ENCODE measurements around the gene IL16.
"Not testable (repeated sequence)": the region's sequence is repeated elsewhere in the genome, so short reads cannot be mapped to it uniquely, and the experiment has no call there.

The IL16 gene

DNA sequence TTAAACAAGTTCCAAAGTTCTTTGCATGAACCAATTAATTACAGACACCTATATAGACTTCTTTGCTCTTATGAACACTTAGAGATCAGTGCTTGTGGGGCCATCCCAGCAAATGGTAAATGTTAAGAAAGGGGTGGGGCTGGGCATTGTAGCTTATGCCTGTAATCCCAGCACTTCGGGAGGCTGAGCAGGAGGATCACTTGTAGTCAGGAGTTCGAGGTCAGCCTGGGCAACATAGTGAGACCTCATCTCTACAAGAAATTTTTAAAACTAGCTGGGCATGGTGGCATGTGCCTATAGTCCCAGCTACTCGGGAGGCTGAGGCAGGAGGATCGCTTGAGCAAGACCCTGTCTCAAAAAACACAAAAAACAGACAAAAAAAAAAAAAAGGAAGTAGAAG lies 146.7 kb downstream of the IL16 start:
- DNase-seq, result no peak

DNA sequence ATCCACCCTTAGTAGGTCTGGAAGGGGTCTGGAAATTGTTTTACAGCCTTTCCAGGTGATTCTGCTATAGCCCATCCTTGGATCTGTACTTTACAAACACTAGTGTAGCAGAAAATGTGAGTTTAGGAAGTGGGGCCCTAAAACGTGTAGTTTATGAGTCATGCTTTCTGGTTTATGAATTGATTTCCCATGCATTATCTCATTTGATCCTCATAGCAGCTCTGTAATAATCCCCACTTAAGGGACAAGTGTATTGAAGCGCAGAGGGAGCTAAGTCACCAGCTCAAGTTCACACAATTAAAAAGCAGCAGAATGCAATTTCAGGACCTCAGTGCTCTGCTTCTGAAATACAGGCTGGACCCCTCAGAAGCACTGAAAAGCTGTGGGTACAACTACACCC lies 149.9 kb downstream of the IL16 start:
- no peak for DNase-seq

DNA sequence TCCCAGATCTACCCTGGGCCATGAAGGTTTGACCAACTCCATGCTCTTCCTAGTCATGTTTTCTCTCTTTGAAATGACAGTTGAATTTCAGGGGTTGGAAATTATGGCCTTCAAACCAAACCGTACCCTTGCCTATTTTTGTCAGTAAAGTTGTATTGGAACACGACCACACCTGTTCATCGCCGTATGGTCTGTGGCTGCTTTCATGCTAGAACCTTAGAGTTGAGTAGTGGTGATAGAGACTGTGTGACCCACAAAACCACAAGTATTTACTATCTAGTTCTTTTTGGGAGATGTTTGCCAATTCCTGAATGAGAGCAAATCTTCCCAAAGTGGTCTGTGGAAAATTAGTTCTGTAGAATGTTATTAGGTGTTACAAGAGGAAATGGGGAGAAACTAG lies 151.2 kb downstream of the IL16 start:
- DNase-seq, result no peak

DNA sequence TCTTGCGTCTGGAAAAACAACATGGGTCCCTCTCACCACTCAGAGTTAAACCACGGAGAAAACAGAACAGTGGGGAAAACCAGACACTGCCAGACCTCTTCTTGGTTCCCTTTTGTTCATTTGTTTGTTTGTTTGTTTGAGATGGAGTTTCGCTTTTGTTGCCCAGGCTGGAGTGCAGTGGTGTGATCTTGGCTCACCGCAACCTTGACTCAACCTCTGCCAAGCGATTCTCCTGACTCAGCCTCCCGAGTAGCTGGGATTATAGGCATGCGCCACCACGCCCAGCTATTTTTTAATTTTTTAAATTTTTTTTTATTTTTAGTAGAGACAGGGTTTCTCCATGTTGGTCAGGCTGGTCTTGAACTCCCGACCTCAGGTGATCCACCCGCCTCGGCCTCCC lies 152.0 kb downstream of the IL16 start:
- DNase-seq, result not testable (repeated sequence)

DNA sequence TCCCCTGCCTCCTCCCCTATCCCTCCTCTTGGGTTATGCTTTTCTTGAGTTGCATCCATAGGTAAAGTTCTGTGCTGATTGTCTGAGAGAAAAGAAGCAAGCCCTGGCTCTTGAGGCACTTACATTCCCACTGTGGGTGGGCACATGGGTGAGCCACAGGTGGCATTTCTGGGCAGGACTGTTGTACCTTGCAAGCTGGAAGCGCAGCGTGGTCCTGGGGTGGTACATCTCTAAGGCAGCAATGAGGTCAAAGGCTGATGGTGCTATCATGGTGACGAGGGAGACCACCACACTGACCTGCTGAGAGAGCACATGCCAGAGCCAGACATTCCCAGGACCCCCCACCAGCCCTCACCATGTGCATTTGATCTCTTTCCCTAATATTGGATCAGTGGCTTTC lies 152.6 kb downstream of the IL16 start:
- no peak for DNase-seq

DNA sequence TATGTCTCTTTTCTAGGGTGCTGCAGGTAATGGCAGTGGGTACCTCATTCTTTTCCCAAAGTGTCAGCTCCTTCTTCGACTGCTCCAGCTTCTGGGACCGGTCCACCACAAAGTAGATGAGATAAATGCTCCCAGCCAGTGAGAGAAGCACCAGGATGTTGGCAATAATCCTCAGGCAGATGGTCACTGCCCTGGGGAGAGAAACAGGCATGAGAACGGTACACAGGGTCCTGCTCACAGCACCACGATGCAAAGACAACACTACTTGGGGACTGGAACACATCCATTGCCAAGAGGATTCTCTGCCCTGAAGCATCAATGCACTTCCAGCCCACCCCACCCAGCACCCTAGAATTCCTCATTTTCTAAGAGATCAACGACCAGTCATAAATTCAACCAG lies 155.0 kb downstream of the IL16 start:
- DNase-seq, result no peak

DNA sequence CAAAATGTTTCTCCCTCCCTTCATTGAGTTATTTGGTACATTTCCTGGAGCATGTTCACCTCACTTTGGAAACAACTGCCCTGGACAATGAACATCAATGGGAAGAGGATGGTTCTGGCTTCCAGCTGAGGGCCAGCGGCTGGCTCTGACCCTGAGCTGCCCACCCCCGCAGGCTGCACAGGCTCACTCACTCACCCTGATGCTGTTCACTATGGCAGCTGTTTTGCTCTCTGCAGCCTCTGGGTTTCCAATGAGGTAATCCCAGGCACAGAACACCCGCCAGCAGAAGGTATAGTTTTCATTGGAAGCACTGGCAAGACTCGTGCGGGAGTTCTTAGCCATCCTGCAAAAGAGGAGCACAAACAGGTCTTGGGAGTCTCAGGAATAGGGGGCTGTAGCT lies 159.6 kb downstream of the IL16 start:
- no peak for DNase-seq

DNA sequence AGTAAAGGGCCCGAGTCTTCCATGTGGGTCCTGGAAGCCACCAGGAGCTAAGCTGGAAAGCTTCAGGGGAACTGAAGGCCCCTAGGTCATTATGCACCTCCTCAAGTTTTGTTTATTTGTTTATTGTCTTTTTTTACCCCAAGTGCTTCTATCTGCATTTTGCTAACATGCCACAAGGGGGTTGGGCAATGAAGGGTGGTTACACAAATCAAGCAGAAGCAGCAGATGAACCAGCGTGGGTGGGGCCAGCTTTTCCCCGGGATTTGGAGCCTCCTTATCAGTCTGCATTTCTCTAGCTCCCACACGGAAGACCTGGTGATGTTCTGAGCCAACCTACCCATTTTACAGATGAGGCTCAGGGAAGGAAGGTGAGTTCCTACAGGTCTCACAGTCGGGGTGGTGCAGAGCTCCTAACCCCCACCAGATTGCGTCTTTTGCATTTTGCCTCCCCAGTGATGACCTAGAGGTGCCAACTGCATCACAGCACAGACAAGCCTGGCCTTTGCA lies 160.6 kb downstream of the IL16 start:
- DNase-seq, result no peak

DNA sequence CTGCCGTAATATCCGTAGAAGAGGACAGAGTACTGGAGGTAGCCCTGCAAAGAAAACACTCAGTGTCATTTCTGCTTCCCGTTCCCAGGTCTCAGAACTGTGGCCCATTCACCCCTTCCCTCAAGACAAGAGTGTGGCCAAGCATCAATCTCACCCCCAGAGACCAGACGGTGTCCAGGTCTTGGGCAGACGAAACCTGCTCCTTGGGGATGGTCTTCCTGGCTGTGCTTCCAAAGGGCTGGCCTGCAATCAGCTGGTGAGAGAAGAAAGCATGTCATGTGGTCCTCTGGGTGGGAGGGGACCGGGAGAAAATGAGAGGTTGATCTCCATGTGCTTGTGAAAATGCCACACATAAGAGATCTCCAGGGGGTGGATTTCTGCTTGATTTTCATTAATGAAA lies 161.6 kb downstream of the IL16 start:
- no peak for DNase-seq

DNA sequence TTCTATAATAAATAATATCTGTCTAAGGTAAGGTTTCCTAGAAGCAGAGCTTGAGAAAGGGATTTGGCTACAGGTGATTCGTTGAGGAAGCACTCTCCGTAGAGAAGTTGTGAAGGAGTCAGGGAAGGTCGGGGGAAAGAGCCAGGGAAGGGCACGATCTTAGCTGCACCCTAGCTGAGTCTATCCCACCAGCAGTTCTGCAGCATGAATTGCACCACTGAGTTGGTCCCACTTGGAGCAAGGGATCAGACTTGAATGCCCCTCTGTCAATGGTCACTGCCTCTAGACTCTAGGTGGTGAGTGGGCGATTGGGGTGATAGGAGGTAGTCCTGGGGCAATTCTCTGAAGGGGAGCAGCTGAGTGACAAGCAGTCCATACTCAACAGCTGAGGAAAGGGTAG lies 163.8 kb downstream of the IL16 start:
- DNase-seq, result no peak

DNA sequence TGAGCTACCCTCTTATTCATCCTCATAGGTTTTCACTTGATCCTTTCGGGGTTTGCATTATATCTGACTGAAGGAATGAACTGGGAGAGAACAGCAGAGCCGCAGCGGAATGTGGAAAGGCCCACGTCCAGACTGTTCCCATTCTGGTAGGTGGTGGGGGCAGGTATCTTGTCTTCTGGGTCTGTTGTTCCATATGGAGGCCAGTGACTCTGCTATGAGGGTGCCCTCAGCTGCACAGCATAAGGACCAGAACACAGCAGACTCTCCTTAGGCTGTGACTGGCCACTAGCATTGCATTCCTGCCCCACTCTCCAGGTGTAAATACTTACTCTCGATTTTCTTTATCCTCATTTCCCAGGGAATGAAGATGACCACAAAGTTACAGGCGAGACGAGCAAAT lies 165.2 kb downstream of the IL16 start:
- no peak for DNase-seq

DNA sequence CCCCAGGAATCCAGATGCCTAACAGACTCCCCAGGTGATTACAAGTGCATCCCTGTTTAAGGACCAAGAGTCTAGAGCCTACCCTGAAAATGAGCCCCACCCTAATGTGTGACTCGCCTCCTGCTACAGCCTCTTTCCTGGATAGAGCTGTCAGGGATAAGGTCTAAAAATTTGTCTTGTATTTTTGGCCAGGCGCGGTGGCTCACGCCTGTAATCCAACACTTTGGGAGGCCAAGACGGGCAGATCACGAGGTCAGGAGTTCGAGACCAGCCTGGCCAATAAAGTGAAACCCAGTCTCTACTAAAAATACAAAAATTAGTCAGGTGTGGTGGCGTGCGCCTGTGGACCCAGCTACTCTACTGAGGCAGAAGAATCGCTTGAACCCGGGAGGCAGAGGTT lies 166.1 kb downstream of the IL16 start:
- no peak for DNase-seq

DNA sequence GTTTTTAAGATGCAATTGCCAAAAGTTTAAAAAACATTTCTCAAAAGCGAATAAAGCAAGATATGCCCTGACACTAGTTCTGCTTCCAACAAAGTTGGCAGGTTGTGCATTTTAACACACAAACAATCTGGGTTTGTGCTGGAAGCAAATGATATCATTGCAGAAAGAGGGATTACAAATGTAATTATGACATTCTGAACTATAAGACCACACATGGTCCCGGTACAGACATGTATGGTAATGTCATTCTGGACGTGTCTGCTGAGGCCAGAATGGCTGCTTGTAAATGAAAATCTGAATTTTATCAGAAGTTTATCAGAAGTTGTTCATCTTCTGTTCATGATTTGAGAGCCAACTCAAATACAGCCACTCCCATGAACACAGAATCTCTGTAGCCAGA lies 166.6 kb downstream of the IL16 start:
- DNase-seq, result no peak
